ENCODE data around the gene SFSWAP. TPM values are rescaled to one million over a fixed set of nuclear protein-coding genes. Genes with fewer than 3 reads are reported as not detected.

SFSWAP gene
- total and polyA plus RNA-seq, 2 of the 8 experiments (the other 6 are each of a cell fraction or from before 2014, with no cell fraction given) = 36.5 to 49.5 TPM

DNA sequence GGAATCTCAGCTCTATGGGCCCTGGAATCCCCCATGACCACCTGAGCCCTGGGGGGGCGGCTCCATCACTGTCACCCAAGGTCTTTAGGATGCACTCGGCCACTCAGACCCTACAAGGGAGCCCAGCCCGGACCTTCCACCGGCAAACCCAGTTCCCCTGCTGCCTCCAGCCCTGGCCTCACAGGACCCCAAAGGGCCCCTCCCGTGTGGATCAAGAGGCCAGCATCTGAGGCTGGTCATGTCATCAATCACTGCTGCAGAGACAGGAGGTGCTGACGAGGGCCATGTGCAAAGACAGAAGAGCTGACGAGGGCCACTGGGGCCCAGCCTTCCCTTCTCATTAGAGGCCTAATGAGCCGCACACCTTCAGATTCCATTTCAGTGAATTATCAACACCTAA, 39.0 kb upstream of the SFSWAP start (continued):
- TF ChIP-seq, protein P1, sequence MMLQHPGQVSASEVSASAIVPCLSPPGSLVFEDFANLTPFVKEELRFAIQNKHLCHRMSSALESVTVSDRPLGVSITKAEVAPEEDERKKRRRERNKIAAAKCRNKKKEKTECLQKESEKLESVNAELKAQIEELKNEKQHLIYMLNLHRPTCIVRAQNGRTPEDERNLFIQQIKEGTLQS (IDR thresholded peaks at IDR 0.05; ENCODE audit: insufficient read depth, low read depth, low read length) = no peak
- TF ChIP-seq, protein P2, sequence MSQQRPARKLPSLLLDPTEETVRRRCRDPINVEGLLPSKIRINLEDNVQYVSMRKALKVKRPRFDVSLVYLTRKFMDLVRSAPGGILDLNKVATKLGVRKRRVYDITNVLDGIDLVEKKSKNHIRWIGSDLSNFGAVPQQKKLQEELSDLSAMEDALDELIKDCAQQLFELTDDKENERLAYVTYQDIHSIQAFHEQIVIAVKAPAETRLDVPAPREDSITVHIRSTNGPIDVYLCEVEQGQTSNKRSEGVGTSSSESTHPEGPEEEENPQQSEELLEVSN (IDR thresholded peaks at IDR 0.05) = no peak
- no peak for TF ChIP-seq SAP30 (IDR thresholded peaks at IDR 0.05; ENCODE audit: insufficient read depth, insufficient replicate concordance, low read length)
